GM21526 (cell line): Measurements from ENCODE around the gene ATF6.
"Not testable (repeated sequence)": the region's sequence is repeated elsewhere in the genome, so short reads cannot be mapped to it uniquely, and the experiment has no call there.

Experiments
- ATAC-seq: cut with Tn5 transposase; IDR thresholded peaks from one replicate; pipeline ENCODE4 v1.9.1; 2021; ENCODE audit warnings: moderate library complexity; ENCODE audit not compliant: unreplicated experiment, low FRiP score

The ATF6 gene

DNA sequence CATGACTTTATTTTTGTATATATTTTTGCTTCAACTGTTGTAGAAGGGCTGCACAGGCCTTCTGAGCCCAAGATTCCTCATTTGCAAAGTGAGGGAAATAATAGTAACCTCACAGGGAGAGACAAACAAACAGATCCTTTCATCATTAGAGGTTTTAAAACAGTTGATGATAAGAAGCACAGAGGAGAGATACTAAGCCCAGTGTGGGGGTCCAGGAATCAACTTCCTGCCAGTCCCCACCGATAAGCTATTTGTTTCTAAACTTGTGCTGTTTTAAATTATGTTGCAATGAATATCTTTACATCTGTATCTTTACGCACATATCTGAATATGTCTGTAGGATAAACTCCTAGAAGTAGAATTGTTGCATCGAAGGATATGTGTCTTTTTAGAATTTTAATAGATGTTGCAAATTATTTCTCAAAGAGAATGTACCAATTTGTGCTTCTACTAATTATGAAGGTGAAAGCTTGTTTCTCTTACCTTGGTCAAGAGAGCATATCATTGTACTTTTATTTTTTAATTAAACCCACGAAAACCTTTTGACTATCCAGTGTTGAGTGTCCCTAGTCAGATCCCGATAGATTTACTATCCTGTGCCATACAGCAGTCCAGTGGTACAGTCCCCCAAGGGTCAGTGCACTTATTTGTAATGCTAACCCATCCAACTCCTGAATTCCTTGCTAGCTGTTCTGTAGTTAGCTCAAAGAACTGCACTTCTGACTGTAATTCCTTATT lies 34.0 kb upstream of the ATF6 start:
- no peak for ATAC-seq

DNA sequence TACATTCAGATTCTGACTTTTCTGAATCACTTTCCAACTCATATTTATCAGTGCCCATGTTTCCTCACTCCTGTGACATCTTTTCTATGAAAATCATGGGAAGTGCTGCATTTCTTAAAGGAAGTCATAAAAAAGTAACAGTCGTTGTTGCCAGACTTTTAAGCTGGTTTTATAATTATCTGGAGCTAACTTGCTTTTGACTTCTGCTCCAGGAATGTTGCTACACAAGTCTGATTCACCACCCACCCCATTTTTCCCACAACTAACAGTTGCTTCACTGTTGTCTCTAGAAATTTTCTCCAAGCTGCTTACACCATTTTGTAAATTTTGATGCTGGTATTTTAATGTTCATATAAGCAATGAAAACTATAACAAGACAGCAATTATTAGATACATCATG lies 32.6 kb upstream of the ATF6 start:
- ATAC-seq: no peak

- no peak for ATAC-seq
Observed at GRCh38 chr1:161735837-161736236, 30.3 kb upstream of the ATF6 start.

DNA sequence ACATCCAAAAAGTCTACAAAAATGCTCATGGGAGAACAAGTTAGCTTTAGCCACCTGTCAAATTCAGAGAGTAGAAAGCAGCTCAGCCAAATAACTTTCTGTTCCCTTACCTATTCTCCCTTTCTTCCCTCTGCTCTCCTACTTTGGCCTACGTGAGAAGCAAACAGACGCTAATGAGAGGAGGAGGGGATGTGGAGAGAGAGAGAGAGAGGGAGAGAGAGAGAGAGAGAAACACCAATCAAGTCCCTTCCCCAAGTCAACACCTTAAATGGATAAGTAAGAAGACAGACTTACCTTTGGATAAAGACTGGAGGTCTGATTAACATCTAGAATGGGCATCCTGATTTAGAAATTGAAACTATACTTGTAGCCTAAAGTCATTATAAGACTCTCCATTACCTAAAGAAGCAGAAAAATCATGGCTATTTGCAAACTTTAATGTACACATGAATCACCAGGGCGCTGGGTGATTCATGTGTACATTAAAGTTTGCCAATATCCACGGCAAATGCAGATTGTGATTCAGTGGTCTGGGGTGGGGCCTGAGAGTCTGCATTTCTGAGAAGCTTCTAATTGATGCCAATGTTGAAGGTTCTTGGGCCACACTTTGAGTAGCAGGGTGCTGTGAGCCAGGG lies 29.7 kb upstream of the ATF6 start:
- no peak for ATAC-seq

GRCh38 chr1:161737625-161738024 lies 28.5 kb upstream of the ATF6 start:
- no peak for ATAC-seq

DNA sequence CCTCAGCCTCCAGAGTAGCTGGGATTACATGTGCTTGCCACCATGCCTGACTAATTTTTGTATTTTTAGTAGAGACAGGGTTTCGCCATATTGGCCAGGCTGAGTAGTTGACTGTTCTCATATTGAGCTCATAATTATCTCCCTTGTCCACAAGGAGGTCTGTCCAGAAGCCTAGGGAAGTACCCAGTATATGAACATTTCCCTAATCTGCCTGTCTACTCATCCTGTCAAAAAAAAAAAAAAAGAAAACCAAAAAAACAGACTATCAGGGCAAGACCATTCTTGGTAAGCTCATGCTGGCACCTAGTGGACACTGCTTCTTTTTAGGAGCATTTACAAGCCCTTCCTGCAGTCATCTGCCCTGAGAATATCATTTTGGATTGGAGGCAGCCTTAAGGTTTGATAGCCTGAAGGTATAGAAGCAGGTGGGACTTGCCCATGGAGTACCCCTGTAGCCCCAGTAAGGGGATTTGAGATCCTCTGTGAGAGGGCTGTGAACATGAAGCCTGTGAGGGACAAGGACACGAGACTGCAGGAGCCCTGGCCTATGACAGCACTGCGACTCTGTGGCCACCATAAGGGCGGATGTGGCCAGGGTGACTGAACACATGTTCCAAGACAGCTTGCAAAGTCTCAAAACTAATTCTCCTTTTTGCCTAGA lies 27.4 kb upstream of the ATF6 start:
- peak; percentile 46 for ATAC-seq

DNA sequence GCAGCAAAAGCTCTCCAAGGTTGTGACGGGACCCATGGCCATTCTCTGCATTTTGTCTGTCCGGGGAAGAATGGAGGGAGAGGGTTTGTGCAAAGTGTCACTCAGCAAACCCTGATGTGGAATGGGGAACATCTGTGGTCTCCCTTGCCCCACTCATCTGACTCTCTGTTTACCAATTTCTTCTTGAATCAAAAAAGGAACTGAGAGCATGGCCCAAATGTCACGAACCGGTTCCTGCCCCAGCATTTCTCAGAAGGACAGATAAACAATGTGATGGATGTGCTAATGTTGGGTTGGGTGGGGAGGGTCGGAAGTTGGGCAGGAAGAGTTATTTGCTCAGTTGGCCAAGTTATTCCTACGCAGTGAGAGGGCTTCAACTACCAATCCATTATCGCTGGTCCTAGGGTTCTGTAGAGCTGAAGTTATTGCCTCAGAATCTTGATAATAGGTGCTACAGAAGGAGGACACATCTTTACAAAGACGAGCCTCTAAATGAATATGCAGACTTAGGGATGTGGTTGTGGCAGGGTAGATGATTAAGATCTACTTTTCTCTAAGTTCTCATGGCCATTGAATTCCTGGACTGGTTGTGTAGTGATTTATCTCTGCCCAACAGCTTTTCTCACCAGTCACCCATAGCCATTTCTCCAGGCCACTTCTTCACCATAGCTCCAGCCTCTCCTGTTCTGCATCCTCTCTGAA lies 26.1 kb upstream of the ATF6 start:
- ATAC-seq: no peak

GRCh38 chr1:161740921-161741320 lies 25.2 kb upstream of the ATF6 start:
- no peak for ATAC-seq

- no peak for ATAC-seq
Observed at GRCh38 chr1:161743231-161743630, 22.9 kb upstream of the ATF6 start.

DNA sequence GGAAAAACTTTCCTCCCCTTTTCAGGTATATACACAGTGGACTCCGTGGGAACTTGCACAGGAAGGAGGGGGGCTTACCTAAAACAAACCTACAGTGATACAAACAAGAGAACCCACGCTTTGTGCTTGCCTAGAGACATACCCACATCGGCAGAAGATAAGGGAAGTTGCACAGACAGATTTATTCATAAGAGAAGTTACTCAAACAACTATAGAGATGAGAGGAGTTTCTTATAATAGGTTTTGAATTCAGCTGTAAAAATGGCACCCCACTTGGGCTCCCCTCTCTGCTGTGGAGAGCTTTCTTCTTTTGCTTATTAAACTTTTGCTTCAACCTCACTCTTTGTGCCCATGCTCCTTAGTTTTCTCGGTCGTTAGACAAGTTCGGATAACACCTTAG lies 18.3 kb upstream of the ATF6 start:
- no peak for ATAC-seq

DNA sequence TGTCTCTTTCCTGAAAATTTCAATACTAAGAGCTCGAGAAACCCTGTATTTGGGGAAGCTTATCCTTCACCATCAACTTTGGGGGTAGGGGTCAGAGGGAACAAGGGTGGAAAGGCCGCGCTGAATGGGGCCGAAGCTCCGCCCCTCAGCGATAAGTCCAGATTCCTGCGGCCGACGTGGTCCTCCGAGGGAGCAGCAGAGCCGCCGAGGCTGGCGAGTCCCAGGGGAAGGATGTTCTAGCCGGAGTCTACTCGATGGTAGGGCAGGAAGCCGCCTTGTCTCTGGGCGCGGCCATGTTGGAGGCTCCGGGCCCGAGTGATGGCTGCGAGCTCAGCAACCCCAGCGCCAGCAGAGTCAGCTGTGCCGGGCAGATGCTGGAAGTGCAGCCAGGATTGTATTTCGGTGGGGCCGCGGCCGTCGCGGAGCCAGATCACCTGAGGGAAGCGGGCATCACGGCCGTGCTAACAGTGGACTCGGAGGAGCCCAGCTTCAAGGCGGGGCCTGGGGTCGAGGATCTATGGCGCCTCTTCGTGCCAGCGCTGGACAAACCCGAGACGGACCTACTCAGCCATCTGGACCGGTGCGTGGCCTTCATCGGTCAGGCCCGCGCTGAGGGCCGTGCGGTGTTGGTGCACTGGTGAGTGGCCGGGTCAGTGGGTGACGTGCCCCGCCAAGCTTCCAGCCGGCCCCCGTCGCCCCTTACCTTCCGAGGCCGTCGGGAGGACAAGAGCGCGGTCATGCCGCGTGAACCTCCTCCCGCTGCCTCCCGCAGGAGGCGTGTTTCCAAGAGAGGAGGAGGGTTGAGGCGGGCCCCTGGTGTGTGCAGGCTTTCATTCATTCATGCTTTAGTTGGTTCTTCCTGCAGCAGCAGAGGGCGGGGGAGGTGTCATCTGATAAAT lies 16.4 kb upstream of the ATF6 start, which contains the start of gene DUSP12:
Gene DUSP12 (plus strand): TSS at position 278 of the 899 bp plus-strand sequence. CDS start 16 bp downstream, at position 294.
- ATAC-seq: peak; percentile 88

- ATAC-seq: no peak
Observed at GRCh38 chr1:161763522-161764098, 2.5 kb upstream of the ATF6 start.

DNA sequence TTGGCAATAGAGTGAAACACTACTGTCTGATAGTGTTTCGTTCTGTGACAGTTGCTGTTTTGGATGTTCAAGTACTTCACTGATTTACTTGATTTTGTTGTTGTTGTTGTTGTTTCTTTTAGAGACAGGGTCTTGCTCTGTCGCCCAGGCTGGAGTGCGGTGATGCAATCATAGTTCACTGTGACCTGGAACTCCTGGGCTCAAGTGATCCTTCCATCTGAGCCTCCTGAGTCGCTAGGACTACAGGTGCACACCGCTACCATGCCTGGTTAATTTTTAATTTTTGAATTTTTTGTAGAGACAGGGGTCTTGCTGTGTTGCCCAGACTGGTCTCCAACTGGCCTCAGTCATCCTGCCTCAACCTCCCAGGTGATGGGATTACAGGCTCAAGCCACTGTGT lies 2.3 kb downstream of the ATF6 start:
- no peak for ATAC-seq

DNA sequence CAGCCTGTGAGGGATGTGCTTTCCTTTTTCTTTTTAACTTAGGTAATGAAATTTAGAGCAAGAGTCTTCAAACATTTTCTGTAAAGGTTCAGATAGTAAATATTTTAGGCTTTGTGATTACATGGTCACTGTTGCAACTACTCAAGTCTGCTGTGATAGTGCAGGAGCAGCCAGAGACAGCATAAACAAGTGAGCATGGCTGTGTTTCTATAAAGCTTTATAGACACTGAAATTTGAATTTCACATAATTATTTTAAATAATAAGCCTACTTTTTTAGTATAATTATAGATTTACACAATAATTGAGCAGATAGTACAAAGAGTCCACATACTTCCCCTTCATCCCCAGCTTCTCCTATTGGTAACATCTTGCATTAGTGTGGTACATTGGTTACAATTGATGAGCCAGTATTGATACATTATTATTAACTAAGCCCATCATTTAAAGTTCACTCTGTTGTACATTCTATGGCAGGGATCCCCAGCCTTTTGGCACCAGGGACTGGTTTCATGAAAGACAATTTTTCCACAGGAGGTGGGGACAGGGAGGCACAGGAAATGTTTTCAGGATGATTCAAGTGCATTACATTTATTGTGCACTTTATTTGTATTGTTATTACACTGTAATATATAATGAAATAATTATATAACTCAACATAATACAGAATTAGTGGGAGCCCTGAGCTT lies 3.0 kb downstream of the ATF6 start:
- ATAC-seq: no peak

DNA sequence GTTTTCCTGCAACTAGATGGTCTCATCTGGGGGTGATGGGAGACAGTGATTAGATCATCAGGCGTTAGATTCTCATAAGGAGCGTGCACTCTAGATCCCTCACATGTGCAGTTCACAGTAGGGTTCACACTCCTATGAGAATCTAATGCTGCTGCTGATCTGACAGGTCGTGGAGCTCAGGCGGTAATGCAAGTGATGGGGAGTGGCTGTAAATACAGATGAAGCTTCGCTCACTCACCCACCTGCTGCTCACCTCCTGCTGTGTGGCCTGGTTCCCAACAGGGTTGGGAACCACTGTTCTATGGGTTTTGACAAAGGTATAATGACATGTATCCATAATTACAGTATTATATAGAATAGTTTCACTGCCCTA lies 3.5 kb downstream of the ATF6 start:
- not testable (repeated sequence) for ATAC-seq

- ATAC-seq: no peak
Observed at GRCh38 chr1:161770250-161770649, 4.1 kb downstream of the ATF6 start.

DNA sequence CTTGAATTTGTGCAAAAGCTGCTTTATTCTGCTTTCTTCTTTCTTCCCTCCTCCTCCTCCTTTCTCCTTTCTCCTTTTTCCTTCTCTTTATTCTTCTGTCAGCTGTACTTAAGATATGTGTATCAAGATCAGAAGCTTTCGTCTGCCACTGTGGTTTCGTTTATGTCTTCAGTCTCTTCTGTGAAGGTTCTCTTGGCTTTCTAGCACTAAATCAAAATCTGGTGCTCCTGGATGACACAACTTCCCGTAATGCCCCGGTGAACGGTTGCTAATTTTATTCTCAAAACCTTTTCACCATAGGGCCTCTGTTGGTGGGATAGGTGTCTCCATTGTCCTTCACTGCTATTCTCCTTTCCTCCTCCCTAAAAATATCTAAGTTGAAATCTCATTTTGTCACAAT lies 5.0 kb downstream of the ATF6 start:
- ATAC-seq: no peak

DNA sequence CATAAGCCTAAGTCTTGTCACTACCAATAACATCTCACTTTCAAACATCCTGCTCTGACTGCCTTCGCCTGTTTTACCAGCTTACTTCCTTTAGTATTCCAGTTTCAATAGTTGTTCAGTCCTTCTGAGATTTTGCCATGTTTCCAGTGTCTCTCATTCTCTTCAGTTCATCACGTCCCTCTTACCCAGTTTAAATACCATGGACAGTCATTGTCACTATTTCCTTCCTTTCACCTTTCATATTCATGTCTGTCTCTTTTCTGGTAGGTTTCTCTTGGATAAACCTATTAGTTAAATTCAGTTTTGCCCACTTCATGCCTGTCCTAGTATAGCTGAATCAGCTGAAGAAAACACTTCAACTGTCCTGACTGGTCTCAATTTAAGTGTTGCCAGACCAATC lies 5.9 kb downstream of the ATF6 start:
- no peak for ATAC-seq

GRCh38 chr1:161772397-161772796 lies 6.3 kb downstream of the ATF6 start:
- no peak for ATAC-seq
